ENCODE data around the gene COL5A1. TPM values are rescaled to one million over a fixed set of nuclear protein-coding genes. Genes with fewer than 3 reads are reported as not detected.

COL5A1 gene
- total RNA-seq, 1 experiment from 2014 or later = 165 TPM

- peaks cover 45% of the 10 kb centered on the region for H3K4me1 ChIP-seq (replicated peaks)
- H3K4me3 ChIP-seq = no peak overlapping the region
- H3K27ac ChIP-seq = no peak overlapping the region
- no peaks in the 10 kb centered on the region for H3K9me3 ChIP-seq (replicated peaks)
- no peak for DNase-seq (ENCODE audit: low read depth in 1 of 2, low spot score in 2 of 2)
- peaks cover 64% of the 10 kb centered on the region for H3K36me3 ChIP-seq
- no peaks in the 10 kb centered on the region for H3K27me3 ChIP-seq (replicated peaks)
Observed at GRCh38 chr9:134645607-134646365, 4.2 kb downstream of the COL5A1 start.

DNA sequence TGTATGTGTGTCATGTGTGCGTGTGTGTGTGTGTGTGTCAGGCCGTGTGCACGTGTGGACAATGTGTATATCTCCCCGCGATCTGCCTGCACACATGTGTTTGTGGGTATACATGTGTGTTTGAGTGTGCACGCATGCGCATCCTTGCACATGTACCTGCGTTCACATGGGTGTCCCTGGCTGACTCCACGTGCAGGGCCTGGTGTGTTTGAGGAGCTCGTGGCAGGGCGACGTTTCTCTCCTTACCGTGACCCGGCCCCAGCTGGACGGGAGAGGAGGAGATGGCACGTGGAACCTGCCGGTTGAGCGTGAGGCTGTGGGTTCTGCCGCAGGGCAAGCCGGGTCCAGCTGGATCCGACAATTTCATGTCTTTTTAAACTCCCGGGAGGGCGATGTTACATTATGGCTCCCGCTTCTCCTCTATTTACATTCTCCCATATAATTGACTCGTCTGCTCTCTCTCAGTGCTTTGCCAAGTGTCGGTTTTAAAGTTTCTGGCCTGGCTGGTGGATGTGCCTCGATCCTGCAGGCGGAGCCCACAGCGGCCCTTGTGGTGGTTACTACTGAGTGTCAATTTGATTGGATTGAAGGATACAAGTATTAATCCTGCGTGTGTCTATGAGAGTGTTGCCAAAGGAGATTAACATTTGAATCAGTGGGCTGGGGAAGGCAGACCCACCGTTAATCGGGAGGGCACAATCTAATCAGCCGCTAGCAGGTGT, 5.9 kb downstream of the COL5A1 start:
- H3K4me3 ChIP-seq = no peak overlapping the region
- no peak for DNase-seq (ENCODE audit: low read depth in 1 of 2, low spot score in 2 of 2)
- no peak overlapping the region for H3K27ac ChIP-seq
- H3K36me3 ChIP-seq = peaks cover 68% of the 10 kb centered on the region
- no peaks in the 10 kb centered on the region for H3K9me3 ChIP-seq (replicated peaks)
- H3K27me3 ChIP-seq (replicated peaks) = no peaks in the 10 kb centered on the region
- H3K4me1 ChIP-seq (replicated peaks) = peaks cover 40% of the 10 kb centered on the region

DNA sequence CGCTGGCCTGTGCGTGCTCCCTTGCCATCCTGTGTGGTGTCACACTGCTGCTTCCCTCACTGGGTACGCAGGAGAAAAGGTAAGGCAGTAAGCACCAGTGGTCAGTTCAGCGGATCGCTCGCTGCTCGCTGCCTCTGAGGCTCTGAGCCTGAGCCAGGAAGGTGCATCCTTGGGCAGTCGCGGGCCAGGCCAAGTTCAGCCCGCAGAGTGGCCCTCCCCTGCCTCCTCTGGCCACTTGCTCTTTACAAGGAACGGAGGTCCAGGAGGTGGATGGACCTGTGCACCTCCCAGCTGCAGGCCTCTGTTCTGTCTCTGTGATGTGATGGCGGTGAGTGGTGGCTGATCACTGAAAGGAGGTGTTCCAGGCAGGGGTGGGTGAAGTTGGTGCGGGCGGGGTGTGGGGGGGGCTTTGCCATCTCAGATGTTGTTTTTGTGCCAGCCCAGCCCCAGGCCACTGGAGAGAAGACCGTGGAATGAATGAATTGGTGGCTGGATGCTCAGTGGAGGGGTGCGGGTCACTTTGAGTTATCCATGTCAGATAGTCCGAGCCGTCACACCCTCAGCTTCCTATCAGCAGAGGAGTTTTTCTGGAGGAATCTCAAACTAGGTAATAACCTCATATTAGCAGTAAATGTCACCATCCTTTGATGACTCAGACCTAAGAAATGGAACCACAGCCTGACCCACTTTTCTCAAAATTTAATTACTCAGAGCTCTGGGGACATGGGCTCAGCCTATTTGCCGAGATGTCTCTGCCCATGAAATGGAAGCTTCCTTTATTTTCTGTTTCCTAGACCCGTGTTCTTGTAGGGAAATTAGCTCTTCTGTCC, 7.3 kb downstream of the COL5A1 start:
- no peaks in the 10 kb centered on the region for H3K9me3 ChIP-seq (replicated peaks)
- peaks cover 32% of the 10 kb centered on the region for H3K4me1 ChIP-seq (replicated peaks)
- no peaks in the 10 kb centered on the region for H3K27me3 ChIP-seq (replicated peaks)
- peaks cover 70% of the 10 kb centered on the region for H3K36me3 ChIP-seq
- H3K27ac ChIP-seq = peak overlapping the region; percentile 44
- DNase-seq (ENCODE audit: low read depth in 1 of 2, low spot score in 2 of 2) = peak in 1 of 2 experiments; percentile 63
- no peak overlapping the region for H3K4me3 ChIP-seq

- no peak overlapping the region for H3K4me3 ChIP-seq
- H3K27me3 ChIP-seq (replicated peaks) = no peaks in the 10 kb centered on the region
- peaks cover 24% of the 10 kb centered on the region for H3K4me1 ChIP-seq (replicated peaks)
- DNase-seq (ENCODE audit: low read depth in 1 of 2, low spot score in 2 of 2) = no peak
- no peaks in the 10 kb centered on the region for H3K9me3 ChIP-seq (replicated peaks)
- no peak overlapping the region for H3K27ac ChIP-seq
- peaks cover 68% of the 10 kb centered on the region for H3K36me3 ChIP-seq
Observed at GRCh38 chr9:134650431-134651190, 9.0 kb downstream of the COL5A1 start.

- peaks cover 21% of the 10 kb centered on the region for H3K4me1 ChIP-seq (replicated peaks)
- peaks cover 61% of the 10 kb centered on the region for H3K36me3 ChIP-seq
- no peaks in the 10 kb centered on the region for H3K27me3 ChIP-seq (replicated peaks)
- H3K27ac ChIP-seq = no peak overlapping the region
- H3K4me3 ChIP-seq = no peak overlapping the region
- no peak for DNase-seq (ENCODE audit: low read depth in 1 of 2, low spot score in 2 of 2)
- no peaks in the 10 kb centered on the region for H3K9me3 ChIP-seq (replicated peaks)
Observed at GRCh38 chr9:134651226-134651905, 9.8 kb downstream of the COL5A1 start.

- DNase-seq (ENCODE audit: low read depth in 1 of 2, low spot score in 2 of 2) = no peak
- Histone ChIP-seq H3K9me3 (replicated peaks) (no peaks in the 10 kb centered on the region), H3K27me3 (replicated peaks) (no peaks in the 10 kb centered on the region), H3K27ac (no peak overlapping the region), H3K36me3 (peaks cover 49% of the 10 kb centered on the region), H3K4me1 (replicated peaks) (peaks cover 21% of the 10 kb centered on the region), H3K4me3 (no peak overlapping the region)
Observed at GRCh38 chr9:134652291-134653225, 11.0 kb downstream of the COL5A1 start.

GRCh38 chr9:134653259-134654009, 11.8 kb downstream of the COL5A1 start:
- Histone ChIP-seq H3K4me3 (no peak overlapping the region), H3K27me3 (replicated peaks) (no peaks in the 10 kb centered on the region), H3K4me1 (replicated peaks) (peaks cover 16% of the 10 kb centered on the region), H3K27ac (no peak overlapping the region), H3K36me3 (peaks cover 43% of the 10 kb centered on the region), H3K9me3 (replicated peaks) (no peaks in the 10 kb centered on the region)
- DNase-seq (ENCODE audit: low read depth in 1 of 2, low spot score in 2 of 2) = no peak

- Histone ChIP-seq H3K27me3 (replicated peaks) (no peaks in the 10 kb centered on the region), H3K4me3 (no peak overlapping the region), H3K4me1 (replicated peaks) (peaks cover 4% of the 10 kb centered on the region), H3K27ac (no peak overlapping the region), H3K36me3 (peaks cover 42% of the 10 kb centered on the region), H3K9me3 (replicated peaks) (peaks cover 4% of the 10 kb centered on the region; the same call in 1 of the 2 replicates)
- DNase-seq (ENCODE audit: low read depth in 1 of 2, low spot score in 2 of 2) = no peak
Observed at GRCh38 chr9:134655101-134655500, 13.5 kb downstream of the COL5A1 start.

DNA sequence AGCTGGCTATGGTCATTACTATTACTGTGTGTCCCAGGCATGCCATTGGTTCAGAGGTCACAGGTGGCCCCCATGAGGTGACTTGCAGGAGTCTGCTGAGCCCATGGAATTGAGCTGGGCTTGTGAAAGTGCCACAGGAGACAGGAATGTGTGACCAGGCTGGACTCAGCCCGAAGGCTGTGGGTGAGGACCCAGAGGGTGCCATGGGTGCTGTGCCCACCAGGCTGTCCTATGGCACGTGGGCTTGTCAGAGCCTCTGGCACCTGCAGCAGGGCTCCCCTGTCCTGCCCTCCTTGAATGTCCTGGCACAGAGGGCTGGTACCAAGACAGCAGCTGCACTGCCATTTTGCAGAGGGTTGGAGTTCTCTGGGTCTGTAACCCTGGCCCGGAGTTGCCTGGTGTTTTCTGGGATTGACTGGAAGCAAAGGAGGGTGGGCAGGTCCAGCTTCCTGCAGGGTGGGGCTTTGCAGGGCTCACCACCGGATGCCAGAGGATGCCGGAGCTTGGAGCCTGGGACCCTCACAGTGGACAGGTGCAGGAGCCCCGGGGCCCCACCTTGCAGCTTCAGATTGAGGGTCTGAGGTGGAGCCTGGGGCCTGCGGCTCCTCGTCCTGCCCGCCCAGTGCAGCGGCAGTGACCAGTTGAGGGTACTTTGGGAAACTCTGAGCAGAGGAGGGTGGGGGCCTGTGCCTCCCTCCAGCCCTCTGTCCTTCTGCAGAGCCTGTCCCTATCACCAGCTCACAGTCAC, 14.2 kb downstream of the COL5A1 start:
- DNase-seq (ENCODE audit: low read depth in 1 of 2, low spot score in 2 of 2) = no peak
- Histone ChIP-seq H3K36me3 (peaks cover 42% of the 10 kb centered on the region), H3K4me3 (no peak overlapping the region), H3K4me1 (replicated peaks) (peaks cover 5% of the 10 kb centered on the region), H3K27ac (no peak overlapping the region), H3K27me3 (replicated peaks) (no peaks in the 10 kb centered on the region), H3K9me3 (replicated peaks) (peaks cover 9% of the 10 kb centered on the region; the same call in 1 of the 2 replicates)

DNA sequence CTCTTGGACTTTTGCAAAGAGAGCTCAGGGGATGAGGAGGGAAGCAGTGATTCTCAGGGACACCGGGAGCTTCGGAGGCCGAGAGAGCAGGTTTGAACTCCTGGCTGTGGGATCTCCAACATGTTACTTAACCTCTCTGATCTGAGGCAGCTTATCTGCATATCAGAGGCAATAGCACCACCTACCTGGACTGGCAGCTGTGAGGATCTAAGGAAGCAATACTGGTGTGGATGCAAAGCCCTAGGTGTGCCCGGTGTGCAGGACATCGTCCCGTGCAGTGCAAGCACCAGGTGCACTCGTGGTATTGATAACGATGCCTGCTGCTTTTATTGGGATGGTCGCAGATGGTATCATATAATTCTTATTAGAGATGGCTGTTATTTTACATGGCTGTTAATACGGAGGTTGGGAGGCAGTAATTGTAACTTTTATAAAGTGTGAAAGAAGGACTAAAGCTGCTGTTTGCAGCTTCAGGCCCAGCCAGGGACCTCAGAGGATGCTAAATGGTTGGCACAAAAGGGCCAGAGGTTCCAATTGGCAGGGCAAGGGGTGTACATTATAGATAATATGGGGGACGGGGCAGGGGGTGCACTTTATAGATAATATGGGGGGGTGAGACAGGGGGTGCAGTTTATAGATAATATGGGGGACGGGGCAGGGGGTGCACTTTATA, 14.9 kb downstream of the COL5A1 start:
- peaks cover 12% of the 10 kb centered on the region for H3K4me1 ChIP-seq (replicated peaks)
- DNase-seq (ENCODE audit: low read depth in 1 of 2, low spot score in 2 of 2) = no peak
- peaks cover 9% of the 10 kb centered on the region; the same call in 1 of the 2 replicates for H3K9me3 ChIP-seq (replicated peaks)
- no peak overlapping the region for H3K27ac ChIP-seq
- H3K27me3 ChIP-seq (replicated peaks) = no peaks in the 10 kb centered on the region
- no peak overlapping the region for H3K4me3 ChIP-seq
- H3K36me3 ChIP-seq = peaks cover 44% of the 10 kb centered on the region

Data from SJSA1 (cell line).